WTC11 (cell line): ENCODE results near the gene PAOX. TPM values are rescaled to one million over a fixed set of nuclear protein-coding genes. Genes with fewer than 3 reads are reported as not detected.

ENCODE experiments used
- ATAC-seq: fragments of 200-7000 bp; cut with Tn5 transposase; 2 replicates; pipeline ENCODE4 v1.10.0; 2021; ENCODE audit warnings: mild to moderate bottlenecking, moderate library complexity
- CTCF ChIA-PET: fragments of 300-600 bp; sonication (Branson Sonifier 250); formaldehyde crosslinking; loops from one replicate; lab custom pipeline; 2021; ENCODE audit warnings: antibody characterized with exemption; lab: Charles Lee
- POLR2A ChIA-PET: fragments of 350-600 bp; sonication (Branson Sonifier 250); formaldehyde crosslinking; loops from one replicate; lab custom pipeline; 2021; ENCODE audit warnings: antibody characterized with exemption; lab: Charles Lee
- DNase-seq: peaks from one replicate; pipeline ENCODE4 v3.0.0; 2021; ENCODE audit warnings: low spot score
- H3K27ac Mint-ChIP-seq: 2 replicates; pipeline ENCODE4 v1.8.0; 2021; ENCODE audit warnings: mixed read lengths
- H3K27me3 Mint-ChIP-seq: 2 replicates; pipeline ENCODE4 v1.8.0; 2021; ENCODE audit warnings: low read depth, mild to moderate bottlenecking, moderate library complexity, mixed read lengths
- H3K36me3 Mint-ChIP-seq: 2 replicates; pipeline ENCODE4 v1.8.0; 2021; ENCODE audit warnings: mixed read lengths
- H3K4me1 Mint-ChIP-seq: 2 replicates; pipeline ENCODE4 v1.8.0; 2022; ENCODE audit warnings: mixed read lengths
- H3K4me3 Mint-ChIP-seq: 2 replicates; pipeline ENCODE4 v1.8.0; 2021; ENCODE audit warnings: mild to moderate bottlenecking, moderate library complexity, mixed read lengths
- H3K9me3 Mint-ChIP-seq: 2 replicates; pipeline ENCODE4 v1.8.0; 2021; ENCODE audit warnings: mixed read lengths
- ARID4B ChIP-seq: sonication (generic); formaldehyde crosslinking; IDR thresholded peaks from 2 replicates; pipeline ENCODE4 v1.8.0; 2023; ENCODE audit warnings: missing genetic modification reagents, mild to moderate bottlenecking, borderline replicate concordance
- CBFB ChIP-seq: sonication (generic); formaldehyde crosslinking; IDR thresholded peaks from 2 replicates; pipeline ENCODE4 v1.8.1; 2022; ENCODE audit warnings: mild to moderate bottlenecking, low read depth, missing genetic modification reagents
- CDX4 ChIP-seq: fragments of 250-450 bp; sonication (Bioruptor Pico); IDR thresholded peaks from 2 replicates; pipeline ENCODE4 v1.9.0; 2021; ENCODE audit warnings: moderate library complexity, mild to moderate bottlenecking, inconsistent platforms, borderline replicate concordance
- ERG ChIP-seq: fragments of 250-450 bp; sonication (Bioruptor Pico); IDR thresholded peaks from 2 replicates; pipeline ENCODE4 v1.8.0; 2021; ENCODE audit warnings: mild to moderate bottlenecking
- GABPB1 ChIP-seq: sonication (generic); formaldehyde crosslinking; IDR thresholded peaks from 2 replicates; pipeline ENCODE4 v1.8.1; 2023; ENCODE audit warnings: mild to moderate bottlenecking, missing genetic modification reagents
- GTF2I ChIP-seq: fragments of 250-450 bp; sonication (Bioruptor Pico); conservative IDR thresholded peaks from 2 replicates; pipeline ENCODE4 v1.4.0; 2021; ENCODE audit warnings: mild to moderate bottlenecking
- JUN ChIP-seq: sonication (generic); formaldehyde crosslinking; IDR thresholded peaks from 2 replicates; pipeline ENCODE4 v1.8.0; 2023; ENCODE audit warnings: mild to moderate bottlenecking, missing genetic modification reagents
- KAT7 ChIP-seq: sonication (generic); formaldehyde crosslinking; IDR thresholded peaks from 2 replicates; pipeline ENCODE4 v1.8.1; 2023; ENCODE audit warnings: missing genetic modification reagents, mild to moderate bottlenecking, borderline replicate concordance
- SOX15 ChIP-seq: fragments of 250-450 bp; sonication (Bioruptor Pico); IDR thresholded peaks from 2 replicates; pipeline ENCODE4 v1.9.0; 2021; ENCODE audit warnings: mild to moderate bottlenecking
- SP1 ChIP-seq: sonication (generic); formaldehyde crosslinking; conservative IDR thresholded peaks from 2 replicates; pipeline ENCODE4 v1.8.1; 2022; ENCODE audit warnings: missing genetic modification reagents
- TEAD1 ChIP-seq: sonication (generic); formaldehyde crosslinking; IDR thresholded peaks from 2 replicates; pipeline ENCODE4 v1.8.0; 2022; ENCODE audit warnings: mild to moderate bottlenecking, missing genetic modification reagents
- ZBTB21 ChIP-seq: sonication (generic); formaldehyde crosslinking; IDR thresholded peaks from 2 replicates; pipeline ENCODE4 v1.8.1; 2023; ENCODE audit warnings: mild to moderate bottlenecking, missing genetic modification reagents, borderline replicate concordance
- ZNF138 ChIP-seq: sonication (generic); formaldehyde crosslinking; conservative IDR thresholded peaks from 2 replicates; pipeline ENCODE4 v1.8.1; 2022; ENCODE audit warnings: mild to moderate bottlenecking, moderate library complexity, missing genetic modification reagents
- total RNA-seq: library from RNA; stranded (reverse); gene quantifications from 3 replicates; pipeline ENCODE4 v1.2.3, GENCODE V29; 2021
- TF ChIP-seq, protein P1 (sequence below): sonication (generic); formaldehyde crosslinking; IDR thresholded peaks from 2 replicates; pipeline ENCODE4 v1.8.0; 2022; ENCODE audit warnings: mild to moderate bottlenecking, missing genetic modification reagents
- TF ChIP-seq, protein P2 (sequence below): sonication (generic); formaldehyde crosslinking; IDR thresholded peaks from 2 replicates; pipeline ENCODE4 v1.8.1; 2023; ENCODE audit warnings: mild to moderate bottlenecking, missing genetic modification reagents, moderate library complexity

The PAOX gene
- total RNA-seq, 1 experiment from 2014 or later: 3.6 TPM

- Mint-ChIP-seq H3K9me3 (no peaks in the 10 kb centered on the region), H3K27me3 (peaks cover 70% of the 10 kb centered on the region), H3K4me3 (peak overlapping the region; percentile 72)
- POLR2A ChIA-PET: interaction anchor here (2.8 kb wide), 1 partner anchor 21 kb away, joined by 9 read pairs; the partner anchor contains the start of gene FUOM
- DNase-seq (peak; percentile 57), ATAC-seq (peak; percentile 24)
- CTCF ChIA-PET: interaction anchor here (1.3 to 1.8 kb wide), 4 partner anchors 27 to 70 kb away, joined by 3 to 6 read pairs (median 4); no protein-coding TSS in a partner anchor
- TF ChIP-seq ZNF138 (CRISPR knock-in tag) (0 out of 2 replicates have a peak, but pooled peaks have one; percentile 46), ZBTB21 (0 out of 2 replicates have a peak, but pooled peaks have one; percentile 22), SP1 (CRISPR knock-in tag) (peak; percentile 50; the same call in 1 of the 2 replicates), ARID4B (0 out of 2 replicates have a peak, but pooled peaks have one; percentile 39), TEAD1 (CRISPR knock-in tag) (no peak), GABPB1 (peak; percentile 50; the same call in 1 of the 2 replicates), JUN (CRISPR knock-in tag) (no peak)
- TF ChIP-seq, protein P1, sequence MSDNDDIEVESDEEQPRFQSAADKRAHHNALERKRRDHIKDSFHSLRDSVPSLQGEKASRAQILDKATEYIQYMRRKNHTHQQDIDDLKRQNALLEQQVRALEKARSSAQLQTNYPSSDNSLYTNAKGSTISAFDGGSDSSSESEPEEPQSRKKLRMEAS (CRISPR knock-in tag): 0 out of 2 replicates have a peak, but pooled peaks have one; percentile 42
- TF ChIP-seq, all 79 proteins: peak for 6
- Mint-ChIP-seq H3K27ac (no peak overlapping the region), H3K4me1 (no peaks in the 10 kb centered on the region), H3K36me3 (no peaks in the 10 kb centered on the region)
Measured at GRCh38 chr10:133378251-133379096, 588 bp upstream of the PAOX start.

DNA sequence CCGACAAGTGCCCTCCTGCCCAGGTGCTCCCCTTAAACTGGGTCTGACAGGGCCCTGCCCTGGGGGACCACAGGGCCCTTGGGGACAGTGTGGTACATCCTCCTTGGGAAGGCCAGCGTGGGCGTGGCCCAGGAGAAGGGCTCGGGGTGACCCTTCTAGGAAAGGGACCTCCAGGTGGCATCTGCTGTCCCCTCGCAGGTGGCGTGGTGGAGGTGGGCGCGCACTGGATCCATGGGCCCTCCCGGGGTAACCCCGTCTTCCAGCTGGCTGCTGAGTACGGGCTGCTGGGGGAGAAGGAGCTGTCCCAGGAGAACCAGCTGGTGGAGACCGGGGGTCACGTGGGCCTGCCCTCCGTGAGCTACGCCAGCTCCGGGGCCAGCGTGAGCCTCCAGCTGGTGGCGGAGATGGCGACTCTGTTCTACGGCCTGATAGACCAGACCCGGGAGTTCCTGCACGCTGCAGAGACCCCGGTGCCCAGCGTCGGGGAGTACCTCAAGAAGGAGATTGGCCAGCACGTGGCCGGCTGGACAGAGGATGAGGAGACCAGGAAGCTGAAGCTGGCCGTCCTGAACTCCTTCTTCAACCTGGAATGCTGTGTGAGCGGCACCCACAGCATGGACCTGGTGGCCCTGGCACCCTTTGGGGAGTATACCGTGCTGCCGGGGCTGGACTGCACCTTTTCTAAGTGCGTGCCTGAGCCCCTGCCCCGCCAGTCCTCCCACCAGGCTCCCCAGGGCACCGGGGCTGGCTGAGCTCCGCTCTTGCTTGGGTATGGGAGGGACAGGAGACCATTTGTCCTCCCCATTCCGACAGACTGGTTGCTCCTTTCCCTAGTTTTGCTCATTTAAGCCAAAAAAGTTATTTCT, 972 bp downstream of the PAOX start:
- TF ChIP-seq KAT7 (CRISPR knock-in tag): 0 out of 2 replicates have a peak, but pooled peaks have one; percentile 27
- TF ChIP-seq, protein P2, sequence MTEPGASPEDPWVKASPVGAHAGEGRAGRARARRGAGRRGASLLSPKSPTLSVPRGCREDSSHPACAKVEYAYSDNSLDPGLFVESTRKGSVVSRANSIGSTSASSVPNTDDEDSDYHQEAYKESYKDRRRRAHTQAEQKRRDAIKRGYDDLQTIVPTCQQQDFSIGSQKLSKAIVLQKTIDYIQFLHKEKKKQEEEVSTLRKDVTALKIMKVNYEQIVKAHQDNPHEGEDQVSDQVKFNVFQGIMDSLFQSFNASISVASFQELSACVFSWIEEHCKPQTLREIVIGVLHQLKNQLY: no peak
- H3K36me3 Mint-ChIP-seq: no peaks in the 10 kb centered on the region
- CTCF ChIA-PET: interaction anchor here (0.6 to 1.2 kb wide), 2 partner anchors 50 to 249 kb away, joined by 4 read pairs; no protein-coding TSS in a partner anchor
- peak overlapping the region; percentile 60 for H3K4me3 Mint-ChIP-seq
- peaks cover 57% of the 10 kb centered on the region for H3K27me3 Mint-ChIP-seq
- no peaks in the 10 kb centered on the region for H3K9me3 Mint-ChIP-seq
- DNase-seq (no peak), ATAC-seq (no peak)
- H3K27ac Mint-ChIP-seq: no peak overlapping the region
- POLR2A ChIA-PET: interaction anchor here (2.8 kb wide), 1 partner anchor 22 kb away, joined by 9 read pairs; the partner anchor contains the start of gene FUOM
- no peaks in the 10 kb centered on the region for H3K4me1 Mint-ChIP-seq

DNA sequence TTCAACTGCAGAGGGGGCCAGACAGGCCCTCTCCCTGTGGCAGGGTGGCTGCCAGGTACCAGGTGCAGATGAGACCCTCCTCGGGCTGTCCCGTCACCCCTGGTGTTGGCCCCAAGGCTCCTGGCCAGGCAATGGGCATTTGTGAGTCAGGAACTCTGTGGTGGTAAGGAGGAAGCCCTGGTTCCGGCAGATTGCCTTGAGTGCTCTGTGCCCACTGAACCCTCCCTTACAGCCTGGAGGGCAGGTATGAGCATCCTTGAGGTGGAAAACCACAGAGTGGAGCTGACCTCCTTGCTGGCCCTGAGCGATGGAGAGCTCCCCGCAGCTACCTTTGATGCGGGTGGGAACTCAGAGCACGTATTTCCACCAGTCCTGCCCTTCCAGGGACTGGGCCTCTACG, 2.0 kb downstream of the PAOX start:
- no peaks in the 10 kb centered on the region for H3K9me3 Mint-ChIP-seq
- no peaks in the 10 kb centered on the region for H3K36me3 Mint-ChIP-seq
- H3K4me3 Mint-ChIP-seq: no peak overlapping the region
- ATAC-seq: no peak
- TF ChIP-seq SOX15: no peak
- TF ChIP-seq GTF2I (CRISPR knock-in tag): no peak
- no peak for TF ChIP-seq CBFB (CRISPR knock-in tag)
- no peak for TF ChIP-seq CDX4
- no peak for TF ChIP-seq ERG (CRISPR knock-in tag)
- TF ChIP-seq, all 79 proteins: peak for 0
- ChIA-PET CTCF (no interaction called here), POLR2A (no interaction called here)
- DNase-seq: no peak
- Mint-ChIP-seq H3K4me1 (no peaks in the 10 kb centered on the region), H3K27me3 (peaks cover 47% of the 10 kb centered on the region), H3K27ac (no peak overlapping the region)
